Liver (tissue), 2 donors: Measurements from ENCODE around the gene CAMK1D.

ENCODE experiments used
- FOXA1 ChIP-seq: IDR thresholded peaks from 2 replicates; pipeline ENCODE4 v1.6.1; 2016; ENCODE audit warnings: antibody characterized with exemption
- TF ChIP-seq, protein P1 (sequence below): fragments of 150-350 bp; IDR thresholded peaks from 2 replicates; pipeline ENCODE4 v1.5.1; 2017; ENCODE audit warnings: improper control_type of control experiment, low read depth, low read length; ENCODE audit not compliant: missing input control
- donor health status: healthy.

DNA sequence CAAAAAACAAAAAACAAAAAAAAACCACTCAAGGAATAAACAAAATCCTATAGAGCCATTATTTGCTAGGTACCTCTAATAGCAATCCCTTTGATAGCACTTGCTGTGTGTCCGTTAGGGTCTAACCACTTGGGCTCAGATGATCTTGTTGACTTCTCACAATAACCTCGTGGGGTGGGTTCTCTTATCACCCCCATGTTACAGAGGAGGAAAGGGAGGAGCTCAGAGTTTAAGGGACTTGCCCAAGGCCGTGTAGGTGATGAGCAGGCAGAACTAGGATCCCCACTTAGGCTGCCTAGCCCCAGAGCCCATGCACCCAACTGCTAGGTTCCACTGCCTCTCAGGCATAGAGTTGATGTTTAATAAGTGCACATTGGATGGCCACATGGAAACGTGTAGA is 131.1 kb downstream of the CAMK1D start:
- no peak for TF ChIP-seq FOXA1
- TF ChIP-seq, protein P1, sequence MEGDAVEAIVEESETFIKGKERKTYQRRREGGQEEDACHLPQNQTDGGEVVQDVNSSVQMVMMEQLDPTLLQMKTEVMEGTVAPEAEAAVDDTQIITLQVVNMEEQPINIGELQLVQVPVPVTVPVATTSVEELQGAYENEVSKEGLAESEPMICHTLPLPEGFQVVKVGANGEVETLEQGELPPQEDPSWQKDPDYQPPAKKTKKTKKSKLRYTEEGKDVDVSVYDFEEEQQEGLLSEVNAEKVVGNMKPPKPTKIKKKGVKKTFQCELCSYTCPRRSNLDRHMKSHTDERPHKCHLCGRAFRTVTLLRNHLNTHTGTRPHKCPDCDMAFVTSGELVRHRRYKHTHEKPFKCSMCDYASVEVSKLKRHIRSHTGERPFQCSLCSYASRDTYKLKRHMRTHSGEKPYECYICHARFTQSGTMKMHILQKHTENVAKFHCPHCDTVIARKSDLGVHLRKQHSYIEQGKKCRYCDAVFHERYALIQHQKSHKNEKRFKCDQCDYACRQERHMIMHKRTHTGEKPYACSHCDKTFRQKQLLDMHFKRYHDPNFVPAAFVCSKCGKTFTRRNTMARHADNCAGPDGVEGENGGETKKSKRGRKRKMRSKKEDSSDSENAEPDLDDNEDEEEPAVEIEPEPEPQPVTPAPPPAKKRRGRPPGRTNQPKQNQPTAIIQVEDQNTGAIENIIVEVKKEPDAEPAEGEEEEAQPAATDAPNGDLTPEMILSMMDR, result no peak
